ENCODE data around the gene SLAIN1. TPM values are rescaled to one million over a fixed set of nuclear protein-coding genes. Genes with fewer than 3 reads are reported as not detected.

SLAIN1 gene
- total RNA-seq, 1 donor from 2014 or later: 16.4 TPM

GRCh38 chr13:77693449-77693940, 4.0 kb upstream of the SLAIN1 start:
- Histone ChIP-seq H3K4me3 (no peak overlapping the region), H3K4me1 (peaks cover 9% of the 10 kb centered on the region), H3K27me3 (ENCODE audit: low read depth) (no peaks in the 10 kb centered on the region), H3K27ac (no peak overlapping the region), H3K9me3 (no peaks in the 10 kb centered on the region), H3K36me3 (no peaks in the 10 kb centered on the region)
- TF ChIP-seq CTCF (IDR thresholded peaks at IDR 0.05): no peak
- intact Hi-C loops (cut with DNase I): no loop called here
- DNase-seq (no peak), ATAC-seq (no peak)

GRCh38 chr13:77696006-77696878, 1.2 kb upstream of the SLAIN1 start:
- H3K4me3 ChIP-seq: peak overlapping the region; percentile 71
- TF ChIP-seq CTCF (IDR thresholded peaks at IDR 0.05): no peak
- no peaks in the 10 kb centered on the region for H3K9me3 ChIP-seq
- intact Hi-C loops (cut with DNase I): no loop called here
- no peaks in the 10 kb centered on the region for H3K27me3 ChIP-seq (ENCODE audit: low read depth)
- DNase-seq (no peak), ATAC-seq (peak in 1 of 2 donors; percentile 18)
- H3K27ac ChIP-seq: no peak overlapping the region
- H3K36me3 ChIP-seq: no peaks in the 10 kb centered on the region
- peaks cover 27% of the 10 kb centered on the region for H3K4me1 ChIP-seq

- intact Hi-C loops (cut with DNase I): no loop called here
- DNase-seq: no peak
- peak; percentile 17 to 18 for ATAC-seq
- peak overlapping the region; percentile 61 for H3K27ac ChIP-seq
- H3K27me3 ChIP-seq (ENCODE audit: low read depth): no peaks in the 10 kb centered on the region
- no peaks in the 10 kb centered on the region for H3K36me3 ChIP-seq
- TF ChIP-seq CTCF (IDR thresholded peaks at IDR 0.05): no peak
- H3K9me3 ChIP-seq: no peaks in the 10 kb centered on the region
- peak overlapping the region; percentile 71 for H3K4me3 ChIP-seq
- peaks cover 27% of the 10 kb centered on the region for H3K4me1 ChIP-seq
These were observed 639 bp upstream of the SLAIN1 start for GRCh38 chr13:77696879-77697216.

- no peaks in the 10 kb centered on the region for H3K9me3 ChIP-seq
- peaks cover 27% of the 10 kb centered on the region for H3K4me1 ChIP-seq
- peak; percentile 30 to 31 for ATAC-seq
- H3K36me3 ChIP-seq: no peaks in the 10 kb centered on the region
- peak overlapping the region; percentile 67 for H3K27ac ChIP-seq
- no peaks in the 10 kb centered on the region for H3K27me3 ChIP-seq (ENCODE audit: low read depth)
- intact Hi-C loops (cut with DNase I): no loop called here
- no peak for TF ChIP-seq CTCF (IDR thresholded peaks at IDR 0.05)
- DNase-seq: peak; percentile 56
- H3K4me3 ChIP-seq: peak overlapping the region; percentile 71
These were observed 943 bp downstream of the SLAIN1 start for GRCh38 chr13:77698201-77699058.

GRCh38 chr13:77699059-77699680, 1.7 kb downstream of the SLAIN1 start:
- Histone ChIP-seq H3K27ac (peak overlapping the region; percentile 67), H3K4me1 (peaks cover 27% of the 10 kb centered on the region), H3K9me3 (no peaks in the 10 kb centered on the region), H3K27me3 (ENCODE audit: low read depth) (no peaks in the 10 kb centered on the region), H3K4me3 (peak overlapping the region; percentile 71), H3K36me3 (no peaks in the 10 kb centered on the region)
- ATAC-seq (no peak), DNase-seq (no peak)
- TF ChIP-seq CTCF (IDR thresholded peaks at IDR 0.05): no peak
- intact Hi-C loops (cut with DNase I): no loop called here
